Vagina (tissue), 2 donors: ENCODE results near the gene MT1E.

Source experiments
- POLR2A ChIP-seq, 2 donors: fragments of 450-650 bp; IDR thresholded peaks; one replicate each; pipeline ENCODE4 v1.6.1; 2017; ENCODE audit warnings: antibody characterized with exemption in 2 of 2, mild to moderate bottlenecking in 2 of 2, moderate library complexity in 2 of 2
- POLR2AphosphoS5 ChIP-seq, 2 donors: sonication (generic); formaldehyde crosslinking; IDR thresholded peaks; one replicate each; pipeline ENCODE4 v1.9.0; 2017; ENCODE audit warnings: antibody characterized with exemption in 2 of 2, mild to moderate bottlenecking in 2 of 2, low read depth in 1 of 2; ENCODE audit not compliant: insufficient read depth in 1 of 2
- TF ChIP-seq, protein P1 (sequence below), 3 experiments: fragments of 450-650 bp in 2 of 3; fragments of 200-600 bp in 1 of 3; sonication (generic) in 1 of 3; IDR thresholded peaks; one replicate each; pipeline ENCODE4 v1.5.1; 2017 to 2019; ENCODE audit warnings: antibody characterized with exemption in 3 of 3, mild to moderate bottlenecking in 2 of 3, moderate library complexity in 2 of 3

DNA sequence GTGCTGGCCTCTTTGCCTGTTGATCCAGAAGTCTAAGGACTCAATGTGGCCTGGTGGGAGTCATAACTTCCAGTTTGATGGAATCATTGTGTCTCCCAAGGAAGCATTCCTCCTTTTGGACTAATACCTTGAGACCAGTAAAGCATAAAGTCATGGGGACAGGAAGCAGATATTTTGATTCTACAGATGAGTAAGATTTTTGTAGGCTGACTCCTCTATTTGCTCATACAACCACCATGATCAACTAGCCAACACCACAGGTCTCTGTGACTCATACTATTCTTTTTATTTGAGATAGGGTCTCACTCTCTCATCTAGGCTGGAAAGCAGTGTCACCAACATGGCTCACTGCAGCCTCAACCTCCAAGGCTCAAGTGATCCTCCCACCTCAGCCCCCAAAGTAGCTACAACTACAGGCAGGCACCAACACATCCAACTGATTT is 11.0 kb upstream of the MT1E start:
- TF ChIP-seq, protein P1, sequence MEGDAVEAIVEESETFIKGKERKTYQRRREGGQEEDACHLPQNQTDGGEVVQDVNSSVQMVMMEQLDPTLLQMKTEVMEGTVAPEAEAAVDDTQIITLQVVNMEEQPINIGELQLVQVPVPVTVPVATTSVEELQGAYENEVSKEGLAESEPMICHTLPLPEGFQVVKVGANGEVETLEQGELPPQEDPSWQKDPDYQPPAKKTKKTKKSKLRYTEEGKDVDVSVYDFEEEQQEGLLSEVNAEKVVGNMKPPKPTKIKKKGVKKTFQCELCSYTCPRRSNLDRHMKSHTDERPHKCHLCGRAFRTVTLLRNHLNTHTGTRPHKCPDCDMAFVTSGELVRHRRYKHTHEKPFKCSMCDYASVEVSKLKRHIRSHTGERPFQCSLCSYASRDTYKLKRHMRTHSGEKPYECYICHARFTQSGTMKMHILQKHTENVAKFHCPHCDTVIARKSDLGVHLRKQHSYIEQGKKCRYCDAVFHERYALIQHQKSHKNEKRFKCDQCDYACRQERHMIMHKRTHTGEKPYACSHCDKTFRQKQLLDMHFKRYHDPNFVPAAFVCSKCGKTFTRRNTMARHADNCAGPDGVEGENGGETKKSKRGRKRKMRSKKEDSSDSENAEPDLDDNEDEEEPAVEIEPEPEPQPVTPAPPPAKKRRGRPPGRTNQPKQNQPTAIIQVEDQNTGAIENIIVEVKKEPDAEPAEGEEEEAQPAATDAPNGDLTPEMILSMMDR (IDR thresholded peaks at IDR 0.05) = no peak
- TF ChIP-seq POLR2A (IDR thresholded peaks at IDR 0.05) (no peak), POLR2AphosphoS5 (IDR thresholded peaks at IDR 0.05; ENCODE audit: insufficient read depth in 1 of 2, low read depth in 1 of 2) (no peak)
